NCI-H345 treated with DMSO at 0.1 percent for 48 hours (cell line): ENCODE results near the gene CGB1.

Experiments
- DNase-seq: peaks from one replicate; lab custom pipeline; 2025; ENCODE audit not compliant: unreplicated experiment; lab: John Stamatoyannopoulos, UW

The CGB1 gene

GRCh38 chr19:48997972-48998371 lies 38.7 kb downstream of the CGB1 start:
- DNase-seq, result no peak

GRCh38 chr19:48994035-48994386 lies 42.7 kb downstream of the CGB1 start:
- no peak for DNase-seq

GRCh38 chr19:48993175-48994034 lies 43.3 kb downstream of the CGB1 start, which contains the start of the genes GYS1 and RUVBL2:
TSS of gene GYS1 (minus strand) at chr19:48993309. CDS start at chr19:48993112, 197 bp downstream.
TSS of gene RUVBL2 (plus strand) at chr19:48993887. CDS start at chr19:48993912, 25 bp downstream.
- peak; percentile 91 for DNase-seq

DNA sequence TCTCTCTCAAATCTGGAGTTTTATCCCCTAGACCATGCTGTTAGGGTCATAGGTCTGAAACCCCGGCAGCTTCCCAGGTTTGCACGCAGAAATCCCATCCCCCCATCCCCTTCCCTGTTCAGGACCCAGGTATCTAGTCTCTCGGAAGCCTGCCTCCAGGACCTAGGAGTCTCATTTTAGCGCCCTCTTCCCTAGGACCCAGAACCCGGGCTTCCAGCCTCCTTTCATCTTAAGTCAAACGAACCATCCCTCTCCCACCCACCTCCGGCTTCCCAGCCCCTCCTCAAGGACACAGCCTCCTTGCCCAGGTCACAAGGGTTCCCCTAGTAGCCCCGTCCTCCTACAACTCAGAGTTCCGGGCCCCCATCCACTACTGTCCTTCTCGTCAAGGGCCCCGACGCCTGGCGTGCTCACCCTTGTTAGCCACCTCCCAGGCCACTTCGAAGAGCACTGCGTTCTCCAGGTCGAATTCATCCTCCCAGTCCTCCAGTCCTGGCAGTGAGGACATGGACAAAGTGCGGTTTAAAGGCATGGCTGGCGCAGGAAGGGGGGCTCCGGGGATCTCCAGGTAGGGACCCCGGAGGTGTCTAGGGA lies 44.0 kb downstream of the CGB1 start:
- no peak for DNase-seq

DNA sequence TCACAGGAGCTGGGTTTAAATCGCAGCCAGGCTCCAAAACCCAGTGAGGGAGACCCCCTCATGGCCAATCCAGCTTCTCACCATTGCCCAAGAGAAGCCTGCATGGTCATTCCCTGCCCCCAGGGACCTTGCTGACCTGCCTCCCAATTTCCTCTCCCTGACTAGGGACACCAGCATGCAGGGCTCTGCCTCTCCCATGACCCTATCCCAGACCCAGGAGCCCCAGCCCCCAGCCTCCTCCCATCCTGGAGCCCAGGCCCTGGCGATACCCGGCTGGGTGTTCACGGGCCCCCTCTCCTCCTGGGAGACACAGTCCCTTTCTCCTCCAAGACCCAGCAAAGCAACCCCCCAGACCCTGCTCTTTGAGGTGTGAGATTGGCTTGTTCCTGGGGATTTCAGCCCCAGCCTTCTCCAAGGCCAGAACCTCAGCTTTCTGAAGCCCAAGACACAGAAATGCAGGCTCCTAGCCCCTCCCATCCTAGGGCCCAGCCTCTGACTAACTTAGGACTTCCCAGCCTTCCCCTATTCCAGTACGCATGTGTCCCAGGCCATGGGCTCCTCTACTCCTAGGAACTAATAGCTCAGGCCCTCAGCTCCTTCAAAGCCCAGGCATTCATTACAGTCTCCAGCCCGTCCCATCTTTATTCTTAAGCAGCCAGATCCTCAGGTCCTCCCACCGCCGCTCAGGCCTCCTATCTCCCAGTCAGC lies 44.7 kb downstream of the CGB1 start:
- no peak for DNase-seq

DNA sequence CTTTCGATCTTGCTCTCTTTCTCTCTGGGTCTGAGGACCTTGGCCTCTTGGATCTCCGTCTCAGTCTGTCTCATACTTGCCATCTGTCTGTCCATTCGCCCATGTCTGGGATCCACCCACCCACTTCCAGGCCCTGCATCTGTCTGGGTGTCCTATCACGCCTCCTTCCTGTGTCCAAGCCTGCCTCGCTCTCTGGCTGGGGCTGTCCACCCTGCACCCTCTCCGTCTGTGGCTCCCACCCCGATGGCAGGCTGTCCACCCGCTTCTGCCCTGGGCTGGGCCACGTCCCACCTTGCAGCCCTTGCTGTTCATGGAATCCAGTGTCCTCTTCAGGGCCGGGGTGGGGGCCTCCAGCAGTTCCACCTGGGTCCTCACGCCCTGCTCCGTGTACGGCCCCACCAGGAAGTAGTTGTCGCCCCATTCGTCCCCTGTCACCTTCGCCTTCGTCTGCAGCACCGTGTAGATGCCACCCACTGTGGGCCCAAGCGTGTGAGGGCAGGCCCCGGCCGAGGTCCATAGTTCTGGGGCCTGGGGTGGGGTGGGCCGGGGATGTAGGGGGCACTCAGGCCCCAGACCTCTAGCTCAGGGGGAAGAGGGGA lies 45.6 kb downstream of the CGB1 start:
- no peak for DNase-seq

DNA sequence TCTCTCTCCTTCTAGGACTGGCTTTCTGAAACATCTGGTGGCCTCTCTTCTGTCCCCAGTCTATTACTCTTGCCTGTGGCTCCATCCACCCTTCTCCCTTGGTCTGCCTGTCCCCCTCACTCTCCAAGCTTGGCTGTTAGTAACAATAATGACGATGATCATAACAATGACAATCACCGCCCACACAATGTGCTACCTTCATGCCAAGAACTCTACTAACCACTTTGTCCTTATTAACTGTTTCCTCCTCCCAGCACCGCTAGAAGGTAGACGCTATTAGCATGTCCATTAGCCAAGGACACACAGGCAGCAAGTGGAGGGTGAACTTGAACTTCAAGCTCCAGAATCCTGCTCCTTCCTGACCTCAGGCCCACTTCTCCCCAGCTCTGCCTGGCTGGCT lies 46.3 kb downstream of the CGB1 start:
- DNase-seq, result no peak

- DNase-seq, result no peak
Measured at GRCh38 chr19:48989701-48990291, 46.9 kb downstream of the CGB1 start.

GRCh38 chr19:48988860-48989259 lies 47.8 kb downstream of the CGB1 start:
- no peak for DNase-seq

GRCh38 chr19:48988286-48988685 lies 48.4 kb downstream of the CGB1 start:
- DNase-seq, result no peak

DNA sequence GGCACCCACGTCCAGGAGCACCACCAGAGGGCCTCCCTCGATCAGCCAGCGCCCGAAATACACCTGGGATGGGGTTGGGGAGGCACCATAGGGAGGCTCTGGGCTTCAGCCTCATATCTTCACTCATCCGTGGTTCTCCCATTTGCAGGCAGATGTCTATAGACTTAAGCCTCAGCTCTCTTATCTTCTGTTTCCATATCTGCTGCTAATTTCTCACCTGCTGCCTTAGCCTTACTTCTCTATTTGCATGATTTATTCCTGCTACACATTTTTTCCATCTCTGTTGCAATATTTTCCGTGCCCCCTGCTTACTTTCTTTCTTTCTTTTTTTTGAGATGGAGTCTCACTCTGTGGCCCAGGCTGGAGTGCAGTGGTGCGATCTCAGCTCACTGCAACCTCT lies 49.4 kb downstream of the CGB1 start:
- DNase-seq, result no peak

GRCh38 chr19:48986211-48986610 lies 50.5 kb downstream of the CGB1 start:
- no peak for DNase-seq

- DNase-seq, result no peak
Measured at GRCh38 chr19:48985711-48986110, 51.0 kb downstream of the CGB1 start.
